SK-N-DZ (cell line): ENCODE data around the gene SH3RF3.

Experiments
- DNase-seq: peaks from one replicate; pipeline ENCODE4 v3.0.0-alpha.2; 2015; ENCODE audit warnings: low spot score

The SH3RF3 gene

DNA sequence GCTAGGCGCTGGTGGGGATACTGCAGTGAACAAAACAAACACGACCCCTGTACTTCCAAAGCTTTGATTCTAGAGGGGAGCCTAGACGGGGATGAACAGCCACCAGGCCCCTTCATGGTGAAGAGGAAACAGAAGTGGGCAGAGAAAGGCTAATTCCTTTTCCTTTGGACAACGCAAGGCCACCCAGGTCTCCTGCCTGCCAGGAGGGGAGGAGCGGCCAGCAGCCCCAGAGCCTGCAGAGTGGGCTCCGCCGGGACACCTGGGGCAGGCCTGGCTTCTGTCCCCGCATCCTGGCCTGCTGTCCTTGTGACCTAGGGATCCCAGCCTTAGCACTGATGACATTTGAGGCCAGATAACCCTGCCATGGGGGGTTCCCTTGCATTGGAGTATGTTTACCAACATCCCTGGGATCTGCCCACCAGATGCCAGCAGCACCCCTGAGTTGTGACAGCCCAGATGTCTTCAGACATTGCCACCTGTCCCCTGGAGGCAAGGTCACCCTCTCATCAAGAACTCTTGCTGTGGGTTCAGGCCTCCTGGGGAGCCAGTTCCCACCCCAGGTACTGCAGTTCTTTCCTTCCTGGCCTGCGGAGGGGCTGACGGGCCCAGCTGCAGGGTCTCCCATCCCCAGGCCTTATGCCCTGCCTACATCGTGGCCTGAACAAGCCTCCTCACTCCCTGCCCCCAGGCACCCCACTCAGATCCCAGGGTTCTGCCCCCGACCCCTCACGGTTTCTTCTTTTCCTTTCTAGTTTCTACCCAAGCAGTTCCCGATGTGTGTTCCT is 359.1 kb downstream of the SH3RF3 start:
- DNase-seq, result no peak

DNA sequence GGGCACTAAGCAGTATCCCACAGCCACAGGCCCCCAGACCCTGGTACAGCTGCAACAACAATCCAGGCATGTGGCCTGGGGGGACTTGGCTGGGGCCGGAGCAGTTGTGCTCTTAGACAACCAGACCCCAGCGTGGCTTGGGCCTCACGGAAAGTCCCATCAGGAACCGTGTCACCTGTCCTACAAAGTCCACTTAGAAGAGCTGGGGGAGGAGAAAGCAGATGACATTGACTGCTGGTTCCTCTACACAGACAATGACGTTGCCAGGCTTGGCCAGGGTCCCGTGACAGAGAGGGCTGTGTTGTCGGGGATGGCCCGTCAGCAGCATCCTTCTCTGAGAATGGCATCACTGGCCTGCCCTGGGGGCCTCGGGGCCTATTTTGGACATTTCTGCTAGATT is 360.3 kb downstream of the SH3RF3 start:
- no peak for DNase-seq

DNA sequence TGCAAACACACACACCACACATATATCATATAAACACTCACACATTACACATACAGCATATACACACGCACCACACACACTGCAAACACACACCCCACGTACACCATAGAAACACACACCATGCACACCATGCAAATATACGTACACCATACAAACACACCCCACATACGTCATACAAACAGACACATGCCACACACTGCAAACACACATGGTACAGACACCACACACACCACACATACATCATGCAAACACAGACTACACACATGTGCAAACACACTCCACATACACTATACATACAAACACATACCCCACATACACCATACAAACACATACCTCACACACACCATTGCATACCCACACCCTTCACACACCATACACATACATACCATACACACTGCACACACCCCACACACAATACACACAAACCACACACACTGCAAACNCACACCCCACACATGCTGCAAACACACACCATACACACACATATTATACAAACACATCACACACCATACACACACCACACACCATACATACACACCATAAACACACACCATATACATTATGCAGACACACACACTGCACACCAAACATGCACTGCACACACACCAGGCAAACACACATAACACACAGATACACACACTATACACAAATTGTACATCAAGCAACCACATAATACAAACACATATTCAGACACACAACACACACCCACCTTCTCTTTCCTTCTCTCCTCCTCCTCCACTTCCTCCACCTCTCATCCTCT is 364.4 kb downstream of the SH3RF3 start:
- DNase-seq, result no peak

DNA sequence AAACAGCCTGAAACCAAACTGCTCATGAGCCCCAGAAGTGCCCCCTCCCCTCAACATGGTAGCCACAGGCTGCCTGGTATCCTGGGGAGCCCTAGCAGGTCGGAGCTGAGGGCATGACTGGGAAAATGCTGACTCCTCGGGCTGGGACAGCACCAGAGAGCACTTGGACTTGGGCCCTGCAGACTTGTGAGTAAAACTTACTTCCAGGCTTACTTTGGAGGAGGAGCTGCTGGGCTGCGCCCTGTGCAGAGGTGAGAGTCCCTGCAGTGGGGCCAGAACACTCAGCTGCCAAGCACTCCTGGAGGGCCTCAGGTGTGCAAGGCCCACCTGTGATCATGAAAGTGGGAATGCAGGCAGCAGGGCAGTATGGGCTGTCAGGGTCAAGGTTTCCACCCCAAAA is 365.3 kb downstream of the SH3RF3 start:
- no peak for DNase-seq

DNA sequence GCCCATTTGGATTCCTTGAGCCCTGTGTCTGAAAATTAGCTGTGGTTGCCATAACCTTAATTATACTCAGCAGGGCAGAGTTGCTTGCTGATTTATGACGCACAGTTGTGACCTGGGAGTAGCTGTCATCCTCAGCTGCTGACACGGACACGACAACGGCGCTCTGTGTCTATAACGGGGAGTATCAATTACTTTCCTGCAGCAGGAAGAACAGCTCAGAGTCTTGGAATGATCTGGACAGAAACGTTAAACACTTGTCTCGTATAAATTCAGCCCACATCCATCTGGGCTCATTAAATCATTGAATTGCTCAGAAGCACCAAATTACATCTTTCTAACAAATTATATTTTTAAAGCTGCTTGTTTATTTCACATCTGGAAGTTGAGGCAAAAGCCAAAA is 368.5 kb downstream of the SH3RF3 start:
- no peak for DNase-seq

DNA sequence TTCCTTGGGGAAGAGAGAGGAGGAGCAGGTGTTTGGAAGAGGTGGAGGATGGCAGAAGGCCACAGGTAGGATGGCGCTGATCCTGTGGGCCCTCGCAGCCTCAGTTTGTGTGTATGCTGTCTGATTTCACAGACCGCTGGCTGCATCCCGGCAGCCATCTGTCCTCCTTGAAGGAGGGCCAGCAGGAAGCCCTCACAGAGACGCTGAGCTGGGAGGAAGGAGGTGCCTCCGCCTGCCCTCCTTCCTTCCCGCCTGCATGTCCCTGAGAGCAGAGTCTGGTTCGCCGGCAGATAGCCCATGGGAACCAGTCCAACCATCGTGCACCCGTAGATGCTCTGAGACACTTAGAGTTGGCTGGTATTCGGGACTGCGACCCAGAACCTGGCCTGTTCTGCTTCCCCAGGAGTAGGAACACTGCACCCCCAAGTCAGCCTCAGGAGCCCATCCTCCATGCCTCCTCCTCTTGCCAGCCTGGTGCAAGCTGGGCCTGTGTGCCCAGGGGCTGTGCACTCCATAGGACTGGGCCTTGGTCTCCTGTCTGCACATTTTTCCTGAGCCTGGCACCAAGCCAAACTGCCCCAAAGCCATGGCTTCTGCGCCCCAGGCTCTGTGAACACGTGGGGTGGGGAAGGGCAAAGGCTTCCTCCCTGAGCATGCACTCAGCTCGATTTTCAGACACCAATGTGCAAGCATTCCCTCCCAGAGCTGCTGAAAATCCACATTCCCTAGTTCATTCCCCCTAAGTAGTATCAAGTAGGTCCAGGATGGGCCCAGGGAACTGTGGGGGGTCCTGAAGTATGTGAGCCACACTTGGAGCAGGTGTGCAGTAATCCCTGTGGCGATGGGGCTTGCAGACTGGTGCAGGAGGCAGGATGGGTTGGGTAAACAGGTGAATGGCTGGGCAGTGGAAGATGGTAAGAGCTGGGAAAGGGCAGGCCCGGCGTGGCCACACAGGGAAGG is 369.2 kb downstream of the SH3RF3 start:
- no peak for DNase-seq

DNA sequence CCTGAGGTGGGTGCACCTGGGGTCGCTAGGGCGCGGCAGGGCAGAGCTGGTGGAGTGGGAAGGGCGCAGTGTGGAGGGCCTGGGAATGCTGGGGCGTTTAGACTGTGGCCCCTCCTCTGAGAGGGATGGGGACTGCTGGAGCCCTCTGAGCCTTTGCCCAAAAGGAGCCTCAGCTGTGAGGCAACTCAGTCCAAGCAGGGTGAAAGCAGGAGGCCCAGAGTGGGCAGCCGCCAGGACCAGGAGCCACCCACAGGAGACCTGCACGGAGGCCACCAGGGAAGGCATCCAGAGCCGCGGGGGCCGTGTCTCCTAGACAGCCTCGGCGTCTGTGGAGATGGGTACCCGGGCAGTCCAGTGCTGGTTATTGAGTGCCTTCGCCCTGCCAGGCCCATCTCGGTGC is 369.9 kb downstream of the SH3RF3 start:
- DNase-seq, result no peak

DNA sequence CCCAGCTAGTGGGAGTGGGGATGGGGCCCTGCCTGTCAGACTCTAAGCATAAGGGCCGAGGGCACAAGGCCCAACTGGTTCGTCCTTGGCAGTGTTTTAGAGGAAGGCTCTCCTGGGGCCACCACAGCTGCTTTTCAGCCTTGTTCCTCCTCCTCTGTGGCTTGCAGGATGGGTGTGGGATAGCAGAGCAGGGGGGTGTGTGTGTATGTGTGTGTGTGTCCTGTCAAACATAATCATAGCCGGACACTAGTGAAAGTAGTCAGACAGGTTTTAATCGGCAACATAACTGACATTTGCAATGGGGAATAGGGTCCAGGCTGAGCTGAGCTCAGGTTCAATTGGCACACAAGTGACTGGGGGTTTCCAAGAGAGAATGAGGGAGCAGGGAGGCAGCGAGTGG is 370.6 kb downstream of the SH3RF3 start:
- no peak for DNase-seq

DNA sequence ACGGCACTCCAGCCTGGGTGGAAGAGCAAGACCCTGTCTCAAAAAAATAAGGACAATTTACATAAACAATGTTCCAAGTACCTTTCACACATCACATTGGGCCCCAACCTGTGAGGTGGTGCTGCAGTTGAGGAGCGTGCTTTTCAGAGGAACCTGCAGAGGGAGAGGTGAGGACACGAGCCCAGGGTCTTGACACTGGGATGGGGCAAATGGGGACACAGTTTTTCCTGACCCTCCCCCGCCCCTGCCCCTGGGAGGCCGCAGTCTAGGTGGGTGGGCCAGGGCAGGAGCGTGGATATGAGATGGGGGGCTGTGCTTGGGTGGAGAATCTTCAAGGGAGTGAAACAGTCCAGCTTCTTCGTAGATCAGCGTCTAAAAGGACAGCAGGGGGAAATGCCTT is 371.9 kb downstream of the SH3RF3 start:
- DNase-seq, result no peak

DNA sequence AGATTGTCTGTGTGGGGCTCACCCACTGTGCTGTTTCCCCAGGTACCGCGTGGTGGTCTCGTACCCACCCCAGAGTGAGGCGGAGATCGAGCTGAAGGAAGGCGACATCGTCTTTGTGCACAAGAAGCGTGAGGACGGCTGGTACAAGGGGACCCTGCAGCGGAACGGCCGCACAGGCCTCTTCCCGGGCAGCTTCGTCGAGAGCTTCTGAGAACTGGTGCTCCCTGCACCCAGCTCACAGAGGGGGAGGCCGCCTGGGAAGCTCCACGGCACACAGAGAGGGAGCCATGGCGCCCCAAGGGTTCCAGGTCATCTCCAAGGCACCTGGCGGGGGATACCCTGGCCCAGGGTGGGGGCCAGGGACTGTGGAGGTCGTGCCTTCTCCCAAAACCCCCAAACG is 372.5 kb downstream of the SH3RF3 start:
- no peak for DNase-seq

DNA sequence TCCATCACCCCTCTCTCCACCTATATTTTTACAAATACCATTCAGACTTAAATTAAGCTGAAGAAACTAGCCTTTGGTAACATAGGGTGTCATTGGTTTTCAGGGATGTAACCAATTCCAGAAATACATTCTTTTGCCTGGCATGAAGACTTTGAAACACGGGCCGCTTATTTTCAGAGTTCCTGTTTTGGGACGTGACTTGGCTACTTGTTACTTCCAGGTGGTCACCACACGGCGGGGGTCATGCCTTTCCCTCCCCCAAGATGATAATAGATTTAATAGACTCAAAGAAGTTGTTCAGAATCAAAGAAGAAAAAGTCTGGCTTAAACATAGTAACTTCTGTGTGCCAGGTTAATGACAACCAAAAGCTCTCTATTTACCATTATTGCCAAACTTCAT is 374.2 kb downstream of the SH3RF3 start:
- no peak for DNase-seq

DNA sequence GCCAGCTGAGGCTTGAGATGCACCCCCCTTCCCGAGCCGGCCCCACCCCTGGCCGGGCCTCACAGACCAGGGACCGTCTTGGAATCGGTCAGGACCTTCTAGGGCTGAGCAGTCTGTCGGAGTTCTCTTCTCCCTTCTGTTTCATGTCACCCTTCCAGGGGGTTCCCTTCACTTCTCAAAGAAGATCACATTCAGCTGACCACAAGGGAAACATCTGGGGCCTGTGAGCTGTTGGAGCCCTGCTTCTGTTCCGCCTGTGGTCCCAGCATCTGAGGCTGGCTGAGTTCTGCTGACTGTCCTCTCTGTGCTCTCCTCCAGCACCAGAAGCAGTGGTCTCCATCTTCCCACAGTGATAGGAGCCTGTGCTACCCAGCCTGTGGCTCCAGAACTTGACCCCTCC is 378.2 kb downstream of the SH3RF3 start:
- no peak for DNase-seq

DNA sequence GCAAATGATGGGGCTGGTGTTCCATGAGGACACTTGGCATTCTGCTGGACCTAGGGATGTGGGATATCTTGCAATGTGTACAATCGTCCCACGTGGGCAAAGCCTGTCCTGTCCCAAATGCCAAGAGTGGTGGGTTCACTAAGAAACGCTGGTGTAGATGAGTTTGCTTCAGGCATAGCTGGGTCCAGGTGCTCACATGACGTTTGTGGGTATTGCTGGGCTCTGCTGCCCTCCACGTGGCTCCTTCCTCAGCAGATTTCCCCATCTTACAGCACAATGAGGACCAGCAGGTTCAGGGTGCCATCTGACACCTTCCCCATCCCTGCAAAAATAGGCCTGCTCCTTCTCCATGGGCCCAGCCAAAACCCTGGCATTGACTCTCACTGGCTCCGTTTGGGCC is 378.8 kb downstream of the SH3RF3 start:
- DNase-seq, result no peak

DNA sequence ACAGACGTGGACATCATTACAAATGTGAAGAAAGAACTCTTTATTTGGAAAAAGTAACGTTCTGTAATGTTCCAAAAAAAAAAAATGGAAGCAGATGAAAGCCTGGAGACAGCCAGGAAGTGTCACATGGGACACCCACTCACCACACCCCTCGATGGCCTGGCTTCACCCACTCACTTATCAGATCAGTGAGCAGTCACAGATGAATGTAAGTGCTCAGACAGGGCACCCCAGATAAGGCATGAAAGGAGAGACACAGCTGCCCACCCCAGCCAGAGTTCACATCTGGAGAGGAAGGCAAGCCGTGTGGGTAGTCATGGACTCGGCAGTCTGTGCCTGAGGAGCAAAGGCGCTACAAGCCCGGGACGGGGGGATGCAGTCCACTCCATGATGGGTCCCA is 379.6 kb downstream of the SH3RF3 start:
- no peak for DNase-seq

DNA sequence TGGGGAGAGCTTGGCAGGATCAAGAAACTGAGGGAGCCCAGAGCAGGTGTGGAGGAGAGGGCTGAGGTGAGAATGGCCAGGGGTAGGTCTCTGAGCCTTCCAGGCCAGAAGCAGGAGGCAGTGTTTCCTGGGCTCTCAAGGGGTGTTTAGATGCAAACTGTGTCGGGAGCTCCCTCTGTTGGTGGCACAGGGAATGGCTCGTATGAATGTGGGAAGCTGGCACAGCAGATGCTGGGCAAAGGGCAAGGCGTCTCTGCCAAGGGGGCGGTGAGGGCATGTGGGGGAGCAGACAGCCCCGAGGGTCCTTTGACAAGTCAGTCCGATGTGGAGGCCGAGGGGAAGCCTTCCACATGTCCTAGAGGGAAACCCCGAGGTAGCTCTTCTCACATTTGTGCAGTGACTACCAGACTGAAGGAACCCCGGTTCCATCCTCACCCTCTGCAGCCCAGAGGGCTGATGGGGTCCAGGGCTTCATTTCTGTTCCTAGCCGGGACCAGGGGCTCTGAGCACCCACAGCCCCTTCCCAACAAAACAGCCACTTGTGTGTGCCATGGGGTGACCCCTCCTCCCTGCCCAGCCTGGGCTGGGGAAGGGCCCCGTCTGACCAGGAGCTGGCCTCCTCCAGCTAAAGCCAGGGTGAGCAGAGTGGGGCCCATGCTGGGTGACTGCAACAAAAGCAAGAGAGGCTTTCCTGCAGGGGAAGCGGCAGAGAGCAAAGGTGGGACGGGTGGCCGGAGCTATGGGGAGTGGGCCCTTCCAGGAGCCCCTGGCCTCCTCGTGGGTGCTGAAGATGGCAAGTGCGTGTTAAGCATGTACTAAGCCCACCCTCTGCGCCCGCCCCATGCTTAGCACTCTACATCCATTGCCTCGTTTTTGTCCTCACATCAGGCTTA is 381.4 kb downstream of the SH3RF3 start:
- DNase-seq, result peak; percentile 42

DNA sequence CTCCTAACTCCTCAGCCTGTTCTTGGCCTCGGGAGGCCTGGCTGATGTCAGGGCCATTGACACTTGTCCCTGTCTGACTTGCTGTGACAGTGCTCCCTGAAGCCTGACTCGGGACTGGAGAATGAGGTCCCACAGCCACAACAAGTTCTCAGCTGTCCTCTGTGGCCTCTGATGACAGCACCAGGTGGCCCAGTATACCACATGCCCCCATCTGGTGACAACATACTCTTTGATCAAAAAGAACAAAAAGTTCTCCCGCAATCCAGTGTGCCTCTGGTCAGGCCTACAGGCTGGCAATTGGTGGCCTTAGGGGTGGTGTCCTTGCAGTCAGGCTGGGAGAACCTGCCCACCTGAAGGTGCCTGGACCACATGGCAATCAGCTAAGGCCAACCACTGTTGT is 382.2 kb downstream of the SH3RF3 start:
- DNase-seq, result no peak

DNA sequence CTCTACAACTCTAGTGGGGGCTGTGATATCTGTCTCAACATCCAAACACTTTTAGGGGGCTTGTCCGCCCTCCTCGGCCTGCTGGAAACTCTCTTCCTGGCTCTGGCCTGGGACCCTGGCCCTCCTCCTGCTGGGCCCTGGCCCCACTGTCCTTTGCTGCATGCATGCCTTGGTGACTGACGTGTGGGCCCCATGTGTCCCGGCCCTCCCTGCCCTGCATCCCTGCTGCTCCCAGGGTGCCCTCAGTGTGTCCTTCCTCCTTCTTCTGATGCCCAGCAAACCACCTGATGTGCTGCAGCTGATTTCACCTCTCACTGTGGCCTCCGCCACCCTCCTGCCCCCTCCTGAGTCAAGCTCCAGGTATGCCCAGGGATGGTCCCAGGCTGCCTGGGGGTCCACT is 383.1 kb downstream of the SH3RF3 start:
- no peak for DNase-seq

DNA sequence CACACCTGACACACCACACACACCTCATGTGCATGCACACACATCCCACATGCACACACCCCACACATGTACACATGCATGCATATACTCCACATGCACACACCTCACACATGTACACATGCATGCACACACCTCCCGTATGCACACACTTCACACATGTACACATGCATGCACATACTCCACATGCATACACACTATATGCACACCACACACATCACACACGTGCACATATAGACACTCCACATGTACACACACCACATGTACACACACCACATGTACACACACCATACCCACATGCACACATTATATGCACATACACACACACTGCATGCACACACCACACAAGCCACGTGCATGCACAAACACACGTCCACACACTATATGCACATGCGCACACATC is 384.2 kb downstream of the SH3RF3 start:
- no peak for DNase-seq

DNA sequence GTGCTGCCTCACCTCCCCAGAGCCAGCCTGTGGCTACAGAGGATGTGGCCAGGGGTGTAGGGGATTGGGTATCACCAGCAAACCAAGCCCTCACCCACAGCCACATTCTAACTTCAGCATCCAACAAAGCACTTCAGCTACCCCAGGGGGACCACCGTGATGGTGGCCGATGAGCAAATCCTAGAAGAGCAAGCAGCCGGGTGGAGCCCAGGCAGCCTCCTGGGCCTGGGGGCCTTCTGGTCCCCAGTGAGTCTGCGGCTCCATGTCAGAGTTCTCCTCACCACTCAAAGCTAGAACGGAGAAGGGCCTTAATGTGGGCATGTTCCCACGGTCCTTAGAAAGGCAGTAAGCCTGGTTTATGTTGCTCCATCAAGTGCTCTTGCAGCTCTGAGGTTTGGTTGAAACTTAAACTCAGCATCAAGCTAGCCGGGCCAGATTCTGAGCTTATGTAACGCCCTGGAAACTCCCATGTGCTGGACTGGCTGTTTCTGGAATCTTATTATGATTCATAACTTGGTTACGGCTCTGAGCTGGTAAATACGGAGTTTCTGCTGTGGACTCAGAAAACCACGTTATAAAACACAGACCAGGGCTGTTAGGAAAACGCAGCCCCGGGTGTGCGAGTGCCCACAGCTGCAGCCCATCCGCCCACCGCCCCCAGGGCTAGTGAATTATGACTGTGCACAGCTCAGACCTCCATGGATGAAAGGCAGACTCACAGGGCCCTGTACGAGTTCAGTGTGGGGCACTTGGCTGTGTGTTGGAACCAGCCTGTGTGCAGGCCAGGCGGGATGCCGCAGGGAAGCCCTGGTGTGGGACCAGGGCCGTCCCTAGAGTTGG is 385.0 kb downstream of the SH3RF3 start:
- no peak for DNase-seq

DNA sequence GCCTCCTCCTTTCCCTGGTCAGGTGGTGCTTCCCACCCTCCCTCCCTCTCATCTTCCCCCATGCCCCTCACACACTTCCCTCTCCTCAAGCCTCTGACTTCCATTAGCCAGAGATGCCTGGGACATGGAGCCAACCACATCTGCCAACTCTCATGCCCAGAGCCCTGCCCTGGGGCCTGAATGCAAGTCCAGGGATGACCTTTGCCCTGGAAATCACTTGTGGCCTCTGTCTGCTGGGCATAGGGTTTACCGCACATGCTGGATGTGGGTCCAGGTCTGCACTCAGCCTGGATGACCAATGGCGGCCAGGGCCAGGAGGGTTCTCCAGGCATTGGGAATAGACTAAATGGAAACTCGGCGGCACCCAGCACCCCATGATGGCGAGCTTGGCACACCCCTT is 385.9 kb downstream of the SH3RF3 start:
- no peak for DNase-seq
